OCI-LY7 (cell line): ENCODE measurements around the gene HRK. TPM values are rescaled to one million over a fixed set of nuclear protein-coding genes. Genes with fewer than 3 reads are reported as not detected.

Experiments
- BruUV-seq: library from RNA; stranded (reverse); fragments of 400-500 nt; replicated peaks from 2 replicates; lab custom pipeline; 2021; lab: Mats Ljungman, UMichigan
- CTCF ChIA-PET: fragments of 300-600 bp; sonication (Branson Sonifier 250); formaldehyde crosslinking; loops from one replicate; lab custom pipeline; 2022; ENCODE audit warnings: antibody characterized with exemption; ENCODE audit not compliant: unreplicated experiment; lab: Charles Lee
- POLR2A ChIA-PET: fragments of 300-600 bp; sonication (Branson Sonifier 250); formaldehyde crosslinking; loops from one replicate; lab custom pipeline; 2022; ENCODE audit warnings: antibody characterized with exemption; lab: Charles Lee
- DNase-seq: peaks from one replicate; pipeline ENCODE4 v3.0.0-alpha.2; 2015; ENCODE audit warnings: low spot score
- H2AFZ ChIP-seq: fragments of 200-600 bp; sonication (generic), shearing (Covaris generic); 2 replicates; pipeline ENCODE4 v1.6.1; 2014; ENCODE audit warnings: mild to moderate bottlenecking, antibody characterized with exemption, low read length, moderate library complexity
- H3K27ac ChIP-seq: fragments of 200-600 bp; sonication (generic); 2 replicates; pipeline ENCODE4 v1.5.1; 2014; ENCODE audit warnings: mixed run types, low read depth, mild to moderate bottlenecking, moderate library complexity, low read length, inconsistent platforms; ENCODE audit not compliant: poor library complexity, severe bottlenecking
- H3K36me3 ChIP-seq: fragments of 200-600 bp; sonication (generic); 2 replicates; pipeline ENCODE4 v1.6.1; 2014; ENCODE audit warnings: mild to moderate bottlenecking, antibody characterized with exemption, low read length, moderate library complexity, mixed read lengths; ENCODE audit not compliant: insufficient read depth
- H3K4me1 ChIP-seq: fragments of 200-600 bp; sonication (generic); 2 replicates; pipeline ENCODE4 v1.5.1; 2014; ENCODE audit warnings: mild to moderate bottlenecking, low read length; ENCODE audit not compliant: insufficient read depth, poor library complexity, severe bottlenecking
- H3K4me2 ChIP-seq: fragments of 200-600 bp; sonication (generic); 2 replicates; pipeline ENCODE4 v1.6.1; 2014; ENCODE audit warnings: mild to moderate bottlenecking, low read length
- H3K4me3 ChIP-seq: fragments of 200-600 bp; sonication (generic); 2 replicates; pipeline ENCODE4 v1.5.1; 2014; ENCODE audit warnings: mild to moderate bottlenecking, low read depth, low read length; ENCODE audit not compliant: poor library complexity, severe bottlenecking
- H3K79me2 ChIP-seq: fragments of 200-600 bp; sonication (generic); 2 replicates; pipeline ENCODE4 v1.6.1; 2016; ENCODE audit warnings: low read depth, mild to moderate bottlenecking, low read length, moderate library complexity, mixed read lengths; ENCODE audit not compliant: insufficient read depth
- H3K9me2 ChIP-seq: fragments of 200-600 bp; sonication (generic); 2 replicates; pipeline ENCODE4 v1.6.1; 2016; ENCODE audit warnings: mild to moderate bottlenecking, low read length, mixed read lengths; ENCODE audit not compliant: insufficient read depth
- H3K9me3 ChIP-seq: fragments of 200-600 bp; sonication (generic); 2 replicates; pipeline ENCODE4 v1.6.1; 2014; ENCODE audit warnings: mild to moderate bottlenecking, mixed run types, low read length, mixed read lengths
- H4K20me1 ChIP-seq: fragments of 200-600 bp; sonication (generic); 2 replicates; pipeline ENCODE4 v1.6.1; 2014; ENCODE audit warnings: mild to moderate bottlenecking, antibody characterized with exemption, low read length, moderate library complexity, mixed read lengths; ENCODE audit not compliant: insufficient read depth
- CTCF ChIP-seq: fragments of 200-600 bp; sonication (generic); conservative IDR thresholded peaks from 2 replicates; pipeline ENCODE4 v1.5.1; 2014; ENCODE audit warnings: mild to moderate bottlenecking, antibody characterized with exemption, low read length, moderate library complexity, mixed read lengths
- EZH2phosphoT487 ChIP-seq: fragments of 200-600 bp; sonication (generic); IDR thresholded peaks from 2 replicates; pipeline ENCODE4 v1.6.1; 2018; ENCODE audit warnings: low read depth, borderline replicate concordance, mild to moderate bottlenecking, mixed run types, antibody characterized with exemption, low read length, moderate library complexity, mixed read lengths
- intact Hi-C: fragments of 100-400 bp; cut with micrococcal nuclease; formaldehyde crosslinking; loops from one replicate; pipeline ENCODE4 v1.10.0; 2022; ENCODE audit not compliant: unreplicated experiment
- total RNA-seq, 2 experiments: library from RNA; depleted of rRNA in 1 of 2; stranded (reverse); fragments of >200 nt in 1 of 2; shearing (Covaris generic) in 1 of 2; gene quantifications; 2 replicates each; pipeline ENCODE4 v1.2.3, GENCODE V29; 2014 to 2022

The HRK gene
- total RNA-seq, 2 experiments from 2014 or later: 16.5 to 17.8 TPM

GRCh38 chr12:116928504-116928903 lies 47.3 kb upstream of the HRK start:
- no peak overlapping the region for H2AFZ ChIP-seq
- intact Hi-C loops: no loop called here
- POLR2A ChIA-PET: no interaction called here
- peaks cover 25% of the 10 kb centered on the region for H3K4me1 ChIP-seq
- no TSS peak for BruUV-seq
- H3K4me2 ChIP-seq: no peak overlapping the region
- CTCF ChIA-PET: no interaction called here
- 0 out of 2 replicates have a peak, but pooled peaks cover 7% of the 10 kb centered on the region for H4K20me1 ChIP-seq
- H3K36me3 ChIP-seq: peaks cover 49% of the 10 kb centered on the region
- H3K27ac ChIP-seq: no peak overlapping the region
- no peak for DNase-seq
- H3K4me3 ChIP-seq: no peak overlapping the region
- no peaks in the 10 kb centered on the region for H3K9me3 ChIP-seq
- no peaks in the 10 kb centered on the region for H3K9me2 ChIP-seq
- no peaks in the 10 kb centered on the region for H3K79me2 ChIP-seq
- no peak for TF ChIP-seq CTCF

GRCh38 chr12:116927244-116927940 lies 46.2 kb upstream of the HRK start:
- Histone ChIP-seq H3K9me3 (no peaks in the 10 kb centered on the region), H3K4me2 (no peak overlapping the region), H3K27ac (no peak overlapping the region), H2AFZ (no peak overlapping the region), H3K4me3 (no peak overlapping the region), H3K36me3 (peaks cover 44% of the 10 kb centered on the region), H3K79me2 (no peaks in the 10 kb centered on the region), H3K4me1 (peaks cover 28% of the 10 kb centered on the region), H4K20me1 (0 out of 2 replicates have a peak, but pooled peaks cover 7% of the 10 kb centered on the region), H3K9me2 (no peaks in the 10 kb centered on the region)
- TF ChIP-seq CTCF (no peak), EZH2phosphoT487 (no peak)
- no TSS peak for BruUV-seq
- CTCF ChIA-PET: no interaction called here
- intact Hi-C loops: no loop called here
- POLR2A ChIA-PET: interaction anchor here (0.8 to 1.2 kb wide), 2 partner anchors 13 to 15 kb away, joined by 4 read pairs; no protein-coding TSS in a partner anchor
- no peak for DNase-seq
